GM19372 (cell line): ENCODE results near the gene KAZN.

ENCODE experiments used
- ATAC-seq: cut with Tn5 transposase; IDR thresholded peaks from one replicate; pipeline ENCODE4 v1.9.1; 2021; ENCODE audit warnings: mild to moderate bottlenecking, low read depth, moderate library complexity; ENCODE audit not compliant: unreplicated experiment

KAZN gene

GRCh38 chr1:15155888-15156741 is 557.6 kb downstream of the KAZN start:
- ATAC-seq: no peak

- no peak for ATAC-seq
Observed at GRCh38 chr1:15156807-15157380, 558.4 kb downstream of the KAZN start.

- ATAC-seq: no peak
Observed at GRCh38 chr1:15157524-15158399, 559.3 kb downstream of the KAZN start.

GRCh38 chr1:15158506-15159165 is 560.2 kb downstream of the KAZN start:
- ATAC-seq: no peak

- ATAC-seq: no peak
Observed at GRCh38 chr1:15159166-15159555, 560.7 kb downstream of the KAZN start.

GRCh38 chr1:15160626-15161025 is 562.1 kb downstream of the KAZN start:
- ATAC-seq: no peak

- ATAC-seq: no peak
Observed at GRCh38 chr1:15167386-15167785, 568.9 kb downstream of the KAZN start.
